NCI-H510A treated with DMSO at 0.1 percent for 48 hours (cell line): ENCODE results near the gene INA.

ENCODE experiments used
- DNase-seq: peaks from one replicate; lab custom pipeline; 2025; lab: John Stamatoyannopoulos, UW

INA gene

GRCh38 chr10:103273041-103273441 is 3.9 kb upstream of the INA start:
- DNase-seq: no peak

DNA sequence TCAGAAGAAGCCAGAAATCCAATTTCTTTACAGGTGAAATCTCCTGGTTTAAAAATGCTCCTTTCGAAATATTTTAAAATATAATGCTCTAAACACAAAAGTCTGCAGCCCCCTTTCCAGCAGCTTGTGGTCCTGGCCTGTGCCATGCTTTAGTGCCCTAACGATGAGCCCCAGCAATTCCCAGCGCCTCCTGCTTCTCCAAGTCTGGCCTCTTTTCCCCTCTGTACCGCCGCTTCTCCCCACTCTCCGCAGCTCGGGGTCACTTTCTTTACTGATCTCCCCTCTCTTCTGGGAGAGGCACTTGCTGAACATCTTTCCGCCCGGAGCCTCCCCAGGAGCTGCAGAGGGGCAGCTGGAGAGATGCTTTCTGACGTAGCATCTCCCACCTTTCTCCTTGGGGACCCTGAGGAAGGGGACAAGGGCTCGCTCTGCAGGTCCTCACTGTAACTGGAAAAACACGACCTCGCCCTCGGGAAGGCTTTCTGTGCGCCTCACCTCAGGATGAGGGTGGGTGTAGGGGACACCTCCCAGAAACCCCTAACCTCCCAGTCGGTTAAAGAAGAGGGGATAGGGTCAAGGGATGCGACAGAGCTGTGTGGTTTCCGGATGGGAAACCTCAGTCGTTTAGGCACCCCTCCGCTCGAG is 565 bp upstream of the INA start:
- DNase-seq: no peak

DNA sequence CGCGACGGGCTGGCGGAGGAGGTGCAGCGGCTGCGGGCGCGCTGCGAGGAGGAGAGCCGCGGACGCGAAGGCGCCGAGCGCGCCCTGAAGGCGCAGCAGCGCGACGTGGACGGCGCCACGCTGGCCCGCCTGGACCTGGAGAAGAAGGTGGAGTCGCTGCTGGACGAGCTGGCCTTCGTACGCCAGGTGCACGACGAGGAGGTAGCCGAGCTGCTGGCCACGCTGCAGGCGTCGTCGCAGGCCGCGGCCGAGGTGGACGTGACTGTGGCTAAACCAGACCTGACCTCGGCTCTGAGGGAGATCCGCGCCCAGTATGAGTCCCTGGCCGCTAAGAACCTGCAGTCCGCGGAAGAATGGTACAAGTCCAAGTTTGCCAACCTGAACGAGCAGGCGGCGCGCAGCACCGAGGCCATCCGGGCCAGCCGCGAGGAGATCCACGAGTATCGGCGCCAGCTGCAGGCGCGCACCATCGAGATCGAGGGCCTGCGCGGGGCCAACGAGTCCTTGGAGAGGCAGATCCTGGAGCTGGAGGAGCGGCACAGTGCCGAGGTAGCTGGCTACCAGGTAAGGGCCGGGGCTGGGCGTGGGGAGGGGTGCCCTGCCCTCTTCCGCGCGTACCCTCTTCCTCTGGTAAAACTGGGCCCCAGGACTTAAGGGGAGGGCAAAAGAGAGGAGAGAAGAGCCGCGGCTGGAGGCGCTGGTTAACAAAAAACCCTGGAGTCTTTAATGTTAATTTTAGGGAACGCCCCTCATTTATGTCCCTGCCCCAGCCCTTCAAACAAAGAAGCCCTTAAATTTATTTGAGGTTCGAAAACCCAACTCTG is 987 bp downstream of the INA start:
- DNase-seq: peak; percentile 27

DNA sequence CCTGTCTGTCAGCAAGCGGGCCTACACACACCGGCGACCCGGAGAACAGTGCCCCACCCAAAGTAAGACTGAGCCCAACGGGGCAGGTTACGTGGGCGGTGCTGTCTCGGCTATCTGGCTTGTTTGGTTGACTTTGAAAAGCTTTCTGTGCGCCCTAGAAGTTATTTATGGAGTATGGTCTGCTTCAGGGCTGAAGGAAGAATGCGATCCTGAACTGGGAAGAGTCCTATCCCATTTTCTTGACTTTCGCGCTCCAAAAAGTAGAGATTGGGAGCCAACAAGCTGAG is 1.5 kb downstream of the INA start:
- DNase-seq: no peak

GRCh38 chr10:103278862-103279298 is 1.9 kb downstream of the INA start:
- DNase-seq: no peak

DNA sequence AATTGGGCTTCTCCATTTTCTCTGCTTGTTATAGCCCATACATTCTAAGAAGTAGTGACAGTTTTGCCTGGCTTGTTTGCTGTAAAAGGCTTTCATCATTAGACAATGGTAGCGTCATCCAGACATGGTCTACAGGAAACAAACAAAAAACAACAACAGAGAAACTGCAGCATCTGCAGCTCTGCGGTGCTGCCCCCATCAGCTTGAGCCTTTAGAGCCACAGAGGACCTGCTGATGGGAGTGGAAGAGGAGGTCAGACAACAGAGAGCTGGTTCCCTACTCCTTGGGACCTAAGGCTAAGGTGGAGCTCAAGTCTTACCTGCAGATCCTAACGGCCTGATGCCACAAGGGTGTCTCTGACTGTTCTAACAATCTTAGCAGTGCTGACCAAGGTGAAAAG is 3.1 kb downstream of the INA start:
- no peak for DNase-seq

GRCh38 chr10:103280506-103280905 is 3.6 kb downstream of the INA start:
- DNase-seq: no peak

GRCh38 chr10:103281753-103282152 is 4.8 kb downstream of the INA start:
- peak; percentile 86 for DNase-seq

- no peak for DNase-seq
Measured at GRCh38 chr10:103282961-103283360, 6.0 kb downstream of the INA start.

DNA sequence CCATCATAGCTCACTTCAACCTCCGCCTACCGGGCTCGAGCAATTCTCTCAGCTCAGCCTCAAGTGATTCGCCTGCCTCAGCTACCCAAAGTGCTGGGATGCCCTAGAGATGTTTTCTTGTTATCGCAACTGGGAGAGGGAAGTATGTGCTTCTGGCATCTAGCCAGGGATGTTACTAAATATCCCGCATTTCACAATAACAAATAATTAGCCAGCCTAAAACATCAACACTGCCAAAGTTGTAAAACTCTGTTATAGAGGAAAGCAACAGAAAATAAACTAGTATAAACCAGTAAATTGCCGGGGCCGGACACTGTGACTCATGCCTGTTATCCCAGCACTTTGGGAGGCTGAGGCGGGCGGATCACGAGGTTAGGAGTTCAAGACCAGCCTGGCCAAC is 7.2 kb downstream of the INA start:
- no peak for DNase-seq

DNA sequence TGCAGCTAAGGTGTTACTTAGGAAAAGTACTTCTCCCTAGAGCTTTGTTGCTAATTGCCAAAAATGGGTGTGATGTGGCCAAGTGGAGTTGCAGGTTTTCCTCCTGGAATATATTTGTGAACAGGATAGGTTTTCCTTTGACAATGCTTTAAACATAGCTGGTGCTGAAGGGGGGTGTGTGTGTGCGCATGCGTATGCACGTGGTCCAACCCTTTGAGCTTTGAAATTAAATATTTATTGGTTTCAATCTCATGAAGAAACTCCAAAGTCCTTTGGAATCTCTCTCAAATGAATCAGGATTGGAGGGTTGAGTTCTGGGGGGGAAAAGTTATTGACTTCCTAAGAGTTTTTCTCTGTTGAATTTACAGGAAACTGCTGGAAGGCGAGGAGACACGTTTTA is 11.1 kb downstream of the INA start:
- DNase-seq: no peak

- DNase-seq: no peak
Measured at GRCh38 chr10:103291588-103291987, 14.7 kb downstream of the INA start.

GRCh38 chr10:103295374-103296015 is 18.6 kb downstream of the INA start:
- no peak for DNase-seq

- no peak for DNase-seq
Measured at GRCh38 chr10:103307594-103307993, 30.7 kb downstream of the INA start.

GRCh38 chr10:103310197-103310596 is 33.3 kb downstream of the INA start:
- no peak for DNase-seq

DNA sequence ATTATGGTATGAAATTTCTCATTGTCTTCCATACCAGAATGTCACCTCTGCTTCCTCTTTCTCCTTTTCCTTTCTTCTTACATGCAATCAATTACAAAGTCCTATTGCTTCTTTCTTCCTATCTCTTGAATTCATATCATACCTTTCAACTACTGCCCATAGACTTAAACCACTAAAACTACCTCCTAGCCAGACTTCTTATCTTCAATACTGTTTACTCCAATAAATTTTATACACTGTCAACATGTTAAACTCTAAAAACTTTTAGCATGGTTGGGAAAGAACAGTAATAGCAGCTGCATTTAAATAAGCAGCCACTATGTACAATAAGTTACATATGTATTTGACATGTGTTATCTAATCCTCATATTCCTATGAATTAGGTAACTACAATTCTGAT is 39.1 kb downstream of the INA start:
- DNase-seq: no peak

- DNase-seq: no peak
Measured at GRCh38 chr10:103327906-103328305, 51.0 kb downstream of the INA start.

- peak; percentile 38 for DNase-seq
Measured at GRCh38 chr10:103333934-103334520, 57.1 kb downstream of the INA start.

DNA sequence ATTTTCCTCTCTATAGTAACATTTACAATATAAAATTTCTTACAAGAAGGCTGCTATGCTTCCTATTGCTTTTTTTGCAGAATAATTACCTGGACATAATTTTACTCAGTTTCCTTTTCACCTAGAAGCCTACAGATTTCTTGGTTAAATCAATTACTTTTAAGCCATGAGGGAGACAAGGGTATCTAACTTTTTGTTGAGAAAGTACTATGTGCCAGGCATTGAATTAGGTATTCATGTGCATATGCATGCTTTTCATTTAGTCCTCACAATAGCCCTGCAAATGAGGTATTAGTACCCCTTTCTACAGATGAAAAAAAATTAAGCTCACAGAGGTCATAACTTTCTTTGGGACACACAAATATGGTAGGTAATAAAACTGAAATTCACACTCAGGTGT is 57.6 kb downstream of the INA start:
- no peak for DNase-seq

- DNase-seq: no peak
Measured at GRCh38 chr10:103336370-103336769, 59.4 kb downstream of the INA start.
